Heart left ventricle (tissue), 16 donors: Measurements from ENCODE around the gene FAAP20. TPM values are rescaled to one million over a fixed set of nuclear protein-coding genes. Genes with fewer than 3 reads are reported as not detected.

Experiments used
- ATAC-seq, 4 donors: fragments of 200-7000 bp; cut with Tn5 transposase; one replicate each; pipeline ENCODE4 v1.9.1; 2020 to 2022; ENCODE audit warnings: moderate library complexity in 4 of 4, mild to moderate bottlenecking in 3 of 4, moderate number of reproducible peaks in 1 of 4
- DNase-seq, 5 donors: peaks; one replicate each; pipeline ENCODE4 v3.0.0-alpha.2; 2020
- H3K27ac ChIP-seq, 12 donors: fragments of 200-600 bp; sonication (generic) in 4 of 12; one replicate each; pipeline versions ENCODE4 v1.5.0 to v1.8.0; 2016 to 2022; ENCODE audit warnings: mild to moderate bottlenecking in 2 of 12
- H3K27me3 ChIP-seq, 9 donors: fragments of 200-600 bp; sonication (generic) in 2 of 9; one replicate each; pipeline versions ENCODE4 v1.5.1 to v1.8.0; 2016 to 2022; ENCODE audit warnings: mild to moderate bottlenecking in 3 of 9
- H3K36me3 ChIP-seq, 9 donors: fragments of 200-600 bp; sonication (generic) in 2 of 9; one replicate each; pipeline versions ENCODE4 v1.5.0 to v1.8.0; 2018 to 2022; ENCODE audit warnings: mild to moderate bottlenecking in 2 of 9
- H3K4me1 ChIP-seq, 12 donors: fragments of 200-600 bp; sonication (generic) in 4 of 12; one replicate each; pipeline versions ENCODE4 v1.5.0 to v1.8.0; 2016 to 2022; ENCODE audit warnings: mild to moderate bottlenecking in 3 of 12
- H3K4me3 ChIP-seq, 12 donors: fragments of 200-600 bp; sonication (generic) in 4 of 12; one replicate each; pipeline versions ENCODE4 v1.5.0 to v1.8.0; 2017 to 2022; ENCODE audit warnings: mild to moderate bottlenecking in 9 of 12, moderate library complexity in 4 of 12
- H3K9me3 ChIP-seq, 12 donors: fragments of 200-600 bp; sonication (generic) in 4 of 12; one replicate each; pipeline versions ENCODE4 v1.5.0 to v1.8.0; 2016 to 2022; ENCODE audit warnings: mild to moderate bottlenecking in 1 of 12
- CTCF ChIP-seq, 12 donors: fragments of 200-600 bp; sonication (generic) in 4 of 12; IDR thresholded peaks; one replicate each; pipeline versions ENCODE4 v1.5.0 to v1.8.0; 2018 to 2022; ENCODE audit warnings: antibody characterized with exemption in 12 of 12, mild to moderate bottlenecking in 5 of 12
- POLR2A ChIP-seq, 2 donors: fragments of 450-650 bp; IDR thresholded peaks; one replicate each; pipeline ENCODE4 v1.6.1; 2017; ENCODE audit warnings: antibody characterized with exemption in 2 of 2, mild to moderate bottlenecking in 2 of 2, moderate library complexity in 2 of 2
- WGBS, 4 donors: extraction: QIAGEN DNeasy Blood & Tissue Kit in 2 of 4; methylation state at CpG; one replicate each; pipeline versions ENCODE4 v1.1.5 to v1.1.7; 2013 to 2018; 5-methylcytosine and 5-hydroxymethylcytosine counted together
- intact Hi-C, 10 donors: fragments of 100-400 bp; cut with DNase I; formaldehyde crosslinking; loops; one replicate each; pipeline versions ENCODE4 v1.11.1 to v1.14.2; 2022
- polyA plus RNA-seq, 2 donors: library from polyadenylated mRNA; stranded (reverse); fragments of 200-250 nt; gene quantifications; one replicate each; pipeline ENCODE4 v1.2.3, GENCODE V29; 2013
- total RNA-seq, 9 donors: library from RNA; depleted of rRNA in 2 of 9; stranded (reverse); fragments of >200 nt in 2 of 9; fragmentation: NEBNext Ultra II Directional in 3 of 9; extraction: Animal tissue kit (Norgen Biotek cat#: 25700) in 3 of 9; gene quantifications; one replicate each; pipeline versions ENCODE4 v1.1.0 to v1.2.4, GENCODE V29; 2016 to 2023
- donor health status: ischemic (EF 13 %, LVEDD 7.1; RV severe dilation, severe dysfunction).
- donor health status: healthy with polysubstance abuse.
- donor health status: DM: no; HTN: yes; CAD: no.
- donor health status: DM: no; HTN: no; CAD: no.
- donor health status: ischemic (EF 25% LVEDD 6.9; RV normal size, moderate dysfunction).
- donor health status: ischemic (EF 25% LVEDD 5.7; RV mildly dilated, moderate dysfunction).
- donor health status: healthy.
- donor health status: DM: yes; HTN: yes; CAD: no.
- donor health status: ischemic (EF 35%, LVEDD 5.7; RV mildly dilated, moderate dysfunction).
- donor health status: nonischemic (EF 11% LVEDD 7.7; RV severe dilation, severe dysfunction).
- donor health status: DM: yes; HTN: yes; CAD: no.
- donor health status: PGD.
- donor health status: ischemic (EF 29% LVEDD 5.4; RV normal size, mild dysfunction).
- donor health status: nonischemic (EF 23%, LVEDD 6.1; RV moderate dilation, normal function).

The FAAP20 gene
- total and polyA plus RNA-seq, 11 donors: 20.9 to 61.3 (median 36.6) TPM

GRCh38 chr1:2240270-2241156 is 45.9 kb upstream of the FAAP20 start:
- DNase-seq (peak; percentile 76 to 90 (median 87)), ATAC-seq (peak; percentile 39 to 77 (median 61))
- Histone ChIP-seq H3K27me3 (no peaks in the 10 kb centered on the region), H3K36me3 (peaks cover 0 to 19% (median 0%) of the 10 kb centered on the region in 9 donors), H3K4me1 (peaks cover 11 to 95% (median 90%) of the 10 kb centered on the region in 12 donors), H3K4me3 (peak overlapping the region in 5 of 12 donors; percentile 1 to 36 (median 7)), H3K27ac (peak overlapping the region in 9 of 12 donors; percentile 7 to 89 (median 38)), H3K9me3 (no peaks in the 10 kb centered on the region)
- WGBS, 4 donors: 47 to 55% (median 48%) methylated on average over 30 of the region's 30 CpGs
- intact Hi-C loops: loop anchor here in 2 of 10 donors (5.0 to 10.0 kb wide), 2 partner anchors 54 to 57 kb away; no protein-coding TSS in a partner anchor
- TF ChIP-seq POLR2A (IDR thresholded peaks at IDR 0.05): no peak
- no peak for TF ChIP-seq CTCF (IDR thresholded peaks at IDR 0.05)

GRCh38 chr1:2239384-2239985 is 44.9 kb upstream of the FAAP20 start:
- ATAC-seq (no peak), DNase-seq (peak in 3 of 5 donors; percentile 11 to 49 (median 29))
- Histone ChIP-seq H3K9me3 (no peaks in the 10 kb centered on the region), H3K4me1 (peaks cover 15 to 100% (median 98%) of the 10 kb centered on the region in 12 donors), H3K27ac (peak overlapping the region in 6 of 12 donors; percentile 11 to 89 (median 38)), H3K36me3 (peaks cover 0 to 19% (median 0%) of the 10 kb centered on the region in 9 donors), H3K4me3 (peak overlapping the region in 2 of 12 donors; percentile 7 to 36), H3K27me3 (no peaks in the 10 kb centered on the region)
- WGBS, 4 donors: 81 to 88% (median 84%) methylated on average over 15 to 30 of the region's 30 CpGs
- TF ChIP-seq CTCF (IDR thresholded peaks at IDR 0.05): no peak
- TF ChIP-seq POLR2A (IDR thresholded peaks at IDR 0.05): no peak
- intact Hi-C loops: loop anchor here in 4 of 10 donors (5.0 to 10.0 kb wide), 3 partner anchors 33 to 75 kb away; no protein-coding TSS in a partner anchor

GRCh38 chr1:2239013-2239370 is 44.4 kb upstream of the FAAP20 start:
- Histone ChIP-seq H3K4me3 (no peak overlapping the region), H3K27ac (peak overlapping the region in 2 of 12 donors; percentile 11 to 89), H3K4me1 (peaks cover 19 to 100% (median 98%) of the 10 kb centered on the region in 12 donors), H3K36me3 (peaks cover 0 to 19% (median 0%) of the 10 kb centered on the region in 9 donors), H3K27me3 (no peaks in the 10 kb centered on the region), H3K9me3 (no peaks in the 10 kb centered on the region)
- DNase-seq: no peak
- WGBS, 4 donors: 73 to 84% (median 77%) methylated on average over 6 of the region's 6 CpGs
- TF ChIP-seq POLR2A (IDR thresholded peaks at IDR 0.05): no peak
- TF ChIP-seq CTCF (IDR thresholded peaks at IDR 0.05): no peak
- intact Hi-C loops: loop anchor here in 4 of 10 donors (5.0 to 10.0 kb wide), 3 partner anchors 33 to 76 kb away; no protein-coding TSS in a partner anchor
- ATAC-seq: no peak
